Activated naive CD4-positive, alpha-beta T cell treated with anti-CD3 and anti-CD28 coated beads, Interleukin-2, amount 50 U/mL, for 72 hours (primary cell): ENCODE results near the gene EMID1. TPM values are rescaled to one million over a fixed set of nuclear protein-coding genes. Genes with fewer than 3 reads are reported as not detected.

ENCODE experiments used
- ATAC-seq, 2 donors: fragments of 150-1000 bp; cut with Tn5 transposase; 2 replicates each; pipeline ENCODE4 v1.10.0; 2021; ENCODE audit warnings: mild to moderate bottlenecking in 2 of 2, moderate library complexity in 2 of 2
- DNase-seq, 2 donors: peaks; one replicate each; pipeline ENCODE4 v3.0.0; 2021 to 2022; ENCODE audit warnings: low spot score in 2 of 2
- H3K27ac Mint-ChIP-seq, 2 donors: one replicate each; pipeline ENCODE4 v1.8.0; 2022; ENCODE audit warnings: mild to moderate bottlenecking in 2 of 2, mixed read lengths in 2 of 2
- H3K36me3 Mint-ChIP-seq, 2 donors: one replicate each; pipeline ENCODE4 v1.8.0; 2022; ENCODE audit warnings: mixed read lengths in 2 of 2
- H3K9me3 Mint-ChIP-seq, 2 donors: one replicate each; pipeline ENCODE4 v1.8.0; 2022; ENCODE audit warnings: mixed read lengths in 2 of 2
- total RNA-seq, 2 donors: library from RNA; stranded (reverse); gene quantifications; one replicate each; pipeline ENCODE4 v1.2.3, GENCODE V29; 2022

Gene EMID1
- total RNA-seq, 2 donors from 2014 or later: 0.41 TPM; not detected in 1

DNA sequence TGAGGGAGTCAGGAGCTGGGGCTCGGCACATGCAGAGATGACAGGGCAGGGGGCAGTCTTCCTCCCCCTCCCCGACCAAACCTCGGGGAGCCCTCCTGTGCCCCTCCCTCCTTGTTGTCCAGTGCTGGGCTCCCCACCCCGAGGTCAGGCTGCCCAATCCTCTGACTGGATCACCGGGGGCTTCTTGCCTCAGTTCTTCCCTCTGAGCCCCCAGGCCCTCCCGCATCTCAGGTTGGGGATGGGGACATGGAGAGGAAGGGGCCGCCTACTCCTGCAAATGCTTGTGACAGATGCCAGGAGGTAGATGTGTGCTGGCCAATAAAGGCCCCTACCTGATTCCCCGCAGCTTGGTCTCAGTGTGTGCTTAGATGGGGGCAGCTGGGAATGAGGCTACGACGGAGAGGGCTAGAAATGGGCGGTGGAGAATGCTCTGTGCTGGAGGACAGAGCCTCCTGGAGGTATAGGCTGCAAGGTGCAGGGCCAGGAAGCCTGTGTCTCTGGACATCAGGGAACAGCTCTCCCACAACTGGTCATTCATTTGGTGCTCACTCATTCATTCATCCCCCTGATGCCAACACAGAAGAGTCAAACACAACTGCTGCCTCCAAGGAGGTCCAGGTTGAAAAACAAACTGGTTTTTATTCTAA is 53.7 kb downstream of the EMID1 start:
- Mint-ChIP-seq H3K36me3 (no peaks in the 10 kb centered on the region), H3K9me3 (no peaks in the 10 kb centered on the region), H3K27ac (peak overlapping the region in 1 of 2 donors; percentile 33)
- DNase-seq (peak in 1 of 2 donors; percentile 26), ATAC-seq (no peak)

DNA sequence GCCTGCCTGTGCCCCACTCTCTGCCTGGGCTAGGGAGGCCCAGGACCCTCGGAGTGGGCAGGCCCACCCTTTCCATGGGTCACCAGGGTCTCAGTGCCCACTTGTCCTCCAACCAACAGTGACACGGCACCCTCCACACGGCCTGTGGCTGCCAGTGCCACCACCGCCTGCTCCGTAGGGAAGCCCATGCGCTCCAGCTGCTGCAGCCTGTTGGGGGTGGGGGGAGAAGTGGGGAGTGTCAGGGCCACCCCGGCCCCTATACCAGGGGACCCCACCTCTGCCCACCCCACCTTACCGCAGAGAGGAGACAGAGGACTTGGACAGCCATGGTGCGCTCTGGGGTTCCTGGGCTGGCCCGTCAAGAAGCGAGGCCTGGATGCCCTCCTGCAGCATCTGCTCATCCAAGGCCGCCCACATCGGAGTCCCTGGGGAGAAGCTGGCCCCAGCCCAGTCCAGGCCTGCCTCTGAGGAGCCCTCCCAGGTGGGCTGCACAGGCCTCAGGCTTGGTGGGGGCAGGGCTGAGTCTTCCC is 54.4 kb downstream of the EMID1 start:
- H3K27ac Mint-ChIP-seq: no peak overlapping the region
- no peaks in the 10 kb centered on the region for H3K36me3 Mint-ChIP-seq
- DNase-seq (peak in 1 of 2 donors; percentile 53), ATAC-seq (no peak)
- no peaks in the 10 kb centered on the region for H3K9me3 Mint-ChIP-seq

DNA sequence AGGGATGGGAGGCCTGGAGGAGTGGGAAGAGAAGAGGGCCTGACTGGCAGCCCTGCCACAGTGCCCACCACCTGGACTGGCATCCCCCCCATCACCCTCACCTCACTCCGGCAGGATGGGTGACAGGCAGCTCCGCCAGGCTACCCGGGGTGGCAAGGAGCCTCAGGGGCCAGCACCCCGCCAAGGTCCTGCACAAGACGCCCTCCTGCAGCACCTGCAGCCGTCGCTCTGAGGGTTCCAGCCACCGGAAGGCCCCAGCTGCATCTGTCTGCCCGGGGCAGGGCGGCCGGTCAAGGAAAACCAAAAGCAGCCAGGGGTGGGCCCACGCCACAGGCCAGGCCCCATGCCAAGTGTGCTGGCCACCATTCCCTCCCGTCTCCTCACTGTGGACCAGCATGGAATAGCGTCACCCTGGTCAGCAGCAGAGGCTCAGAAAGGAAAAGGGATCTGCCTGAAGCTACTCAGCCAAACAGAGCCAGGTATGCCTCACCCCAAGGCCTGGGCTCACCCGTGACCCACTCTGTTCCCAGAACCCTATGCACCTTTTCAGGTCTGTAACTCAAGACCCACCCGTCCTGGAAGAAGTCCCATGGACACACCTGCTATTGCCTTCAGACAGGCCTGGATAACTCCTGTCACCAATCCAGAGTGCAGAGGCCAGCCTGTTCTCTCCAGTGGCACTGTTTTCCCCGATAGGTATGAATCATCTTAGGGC is 55.1 kb downstream of the EMID1 start:
- Mint-ChIP-seq H3K9me3 (no peaks in the 10 kb centered on the region), H3K36me3 (no peaks in the 10 kb centered on the region), H3K27ac (no peak overlapping the region)
- ATAC-seq: no peak
- peak in 1 of 2 donors; percentile 52 for DNase-seq

DNA sequence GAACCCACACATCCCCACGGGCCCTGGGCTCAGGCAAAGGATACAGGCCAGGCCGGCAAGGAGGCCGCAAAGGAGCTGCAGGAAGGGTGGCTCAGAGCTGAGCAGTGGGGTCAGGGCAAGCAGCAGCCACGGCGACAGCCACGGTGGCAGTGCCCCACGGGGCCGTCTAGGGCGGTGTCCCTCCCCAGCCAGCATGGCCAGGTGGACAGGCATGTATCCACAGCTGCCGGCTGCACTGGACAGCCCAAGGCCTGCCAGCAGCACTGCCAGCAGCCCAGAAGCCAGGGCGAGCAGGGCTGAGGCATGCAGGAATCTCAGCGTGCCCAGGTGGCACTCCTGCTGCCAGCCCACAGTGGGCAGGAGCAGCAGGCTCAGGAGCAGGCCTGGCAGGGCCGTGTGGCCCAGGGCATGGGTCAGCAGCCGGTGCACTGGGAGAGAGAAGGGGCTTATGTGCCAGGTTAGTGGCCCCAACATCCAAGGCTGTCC is 58.1 kb downstream of the EMID1 start:
- peak in 1 of 2 donors; percentile 50 for DNase-seq
- no peak for ATAC-seq
- H3K27ac Mint-ChIP-seq: peak overlapping the region in 1 of 2 donors; percentile 22
- peaks cover 22 to 24% of the 10 kb centered on the region in 2 donors for H3K36me3 Mint-ChIP-seq
- no peaks in the 10 kb centered on the region for H3K9me3 Mint-ChIP-seq

DNA sequence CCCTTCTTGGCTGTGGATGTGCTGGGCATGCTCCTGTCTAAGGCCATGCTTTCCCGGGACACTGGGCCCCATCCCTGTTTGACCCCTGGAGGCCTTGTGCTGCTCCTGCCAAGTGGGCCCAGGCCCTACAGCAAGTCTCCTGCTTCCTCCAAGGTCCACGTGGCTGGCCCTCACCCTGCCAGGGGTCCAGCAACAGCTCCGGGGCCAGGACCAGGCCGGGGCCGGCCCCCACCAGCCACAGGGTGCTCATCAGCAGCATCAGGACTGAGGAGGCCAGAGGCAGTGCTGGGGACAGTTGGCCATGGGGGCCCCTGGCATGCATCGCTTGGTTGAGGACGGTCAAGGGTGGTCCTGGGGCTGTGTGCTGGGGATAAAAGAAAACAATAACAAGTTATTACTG is 59.6 kb downstream of the EMID1 start:
- ATAC-seq: no peak
- Mint-ChIP-seq H3K27ac (no peak overlapping the region), H3K36me3 (peaks cover 32 to 39% of the 10 kb centered on the region in 2 donors), H3K9me3 (no peaks in the 10 kb centered on the region)
- no peak for DNase-seq

DNA sequence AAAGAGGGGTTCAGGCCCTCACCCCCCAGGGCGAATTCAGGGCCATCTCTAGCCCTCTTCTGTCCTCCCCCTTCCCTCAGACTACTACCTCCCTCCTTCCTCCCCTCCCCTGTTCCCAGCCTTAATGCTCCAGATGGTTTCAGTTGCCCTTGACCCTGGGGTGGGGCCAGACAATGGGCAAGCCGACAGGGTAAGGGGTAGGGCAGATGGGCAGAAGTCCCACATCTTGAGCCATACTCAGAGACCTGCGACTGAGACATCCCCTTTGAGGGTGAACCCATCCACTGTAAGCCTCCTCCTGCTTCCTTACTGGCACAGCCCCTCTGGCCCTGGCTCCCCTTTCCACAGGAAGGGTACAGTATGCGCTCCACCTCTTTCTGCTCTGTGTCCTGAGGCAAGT is 60.2 kb downstream of the EMID1 start:
- ATAC-seq (no peak), DNase-seq (no peak)
- Mint-ChIP-seq H3K36me3 (peaks cover 38 to 45% of the 10 kb centered on the region in 2 donors), H3K27ac (peak overlapping the region in 1 of 2 donors; percentile 97), H3K9me3 (no peaks in the 10 kb centered on the region)

DNA sequence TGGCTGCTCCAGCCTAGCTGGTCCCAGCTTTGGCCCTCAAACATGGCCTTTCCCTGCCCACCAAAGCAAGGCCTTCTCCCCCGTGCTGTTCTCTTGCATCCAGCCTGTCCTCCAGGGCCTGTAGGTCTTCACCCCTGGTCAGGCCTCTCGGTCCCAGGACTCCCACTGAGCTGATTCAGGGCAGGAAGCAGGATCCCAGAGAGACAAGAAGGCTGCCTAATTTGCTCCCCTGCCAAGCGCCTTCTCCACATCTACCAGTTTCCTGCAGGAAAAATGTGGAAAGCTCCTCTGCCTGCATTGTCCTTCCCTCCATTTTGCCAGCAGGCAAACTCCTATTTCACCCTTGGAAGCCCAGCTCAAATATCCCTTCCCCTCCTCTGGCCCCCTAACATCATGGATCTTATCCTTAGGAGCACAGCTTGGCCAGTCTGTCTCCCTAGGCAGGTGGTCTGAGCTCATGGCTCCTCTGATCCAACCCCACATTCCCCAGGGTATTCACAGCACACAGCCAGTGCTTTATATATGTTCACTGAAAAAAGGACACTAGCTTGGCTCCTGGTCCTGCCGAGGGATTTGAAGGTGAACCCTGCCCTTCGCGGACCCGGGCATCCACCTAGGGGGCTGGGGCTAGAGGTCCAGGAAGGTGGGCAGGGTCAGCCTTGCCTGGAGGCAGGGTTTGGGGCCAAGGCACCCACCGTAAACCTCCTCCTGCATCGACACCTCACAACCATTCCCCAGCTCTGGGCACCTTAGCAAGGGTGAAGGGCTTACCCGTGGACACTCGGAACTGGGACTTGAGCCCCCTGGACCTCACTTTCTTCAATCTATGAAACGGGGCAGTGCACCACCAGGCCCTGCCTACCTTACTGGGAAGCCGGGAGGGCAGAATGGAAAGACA is 61.1 kb downstream of the EMID1 start:
- DNase-seq: no peak
- Mint-ChIP-seq H3K27ac (peak overlapping the region; percentile 97 to 99), H3K36me3 (peaks cover 42 to 53% of the 10 kb centered on the region in 2 donors), H3K9me3 (no peaks in the 10 kb centered on the region)
- no peak for ATAC-seq

DNA sequence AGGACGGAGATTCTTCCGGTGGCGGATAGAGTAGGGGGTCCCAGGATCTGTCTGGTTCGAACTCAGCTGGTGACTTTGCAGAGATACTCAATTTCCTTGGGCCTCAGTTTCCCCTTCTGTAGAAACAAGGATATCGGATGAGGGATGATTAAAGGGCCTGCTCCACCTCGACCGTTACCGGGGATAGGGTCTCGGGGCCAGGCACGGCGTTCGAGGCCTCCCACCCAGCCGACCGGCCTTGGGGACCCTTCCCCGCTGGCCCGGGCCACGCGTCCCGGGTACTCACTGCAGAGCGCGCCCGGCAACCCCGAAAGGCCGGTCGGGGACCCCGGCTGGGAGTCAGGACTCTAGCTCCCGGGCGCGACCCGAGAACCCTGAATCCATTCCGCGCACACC is 61.8 kb downstream of the EMID1 start:
- ATAC-seq: no peak
- Mint-ChIP-seq H3K27ac (peak overlapping the region; percentile 97 to 99), H3K9me3 (no peaks in the 10 kb centered on the region), H3K36me3 (peaks cover 48 to 59% of the 10 kb centered on the region in 2 donors)
- no peak for DNase-seq

DNA sequence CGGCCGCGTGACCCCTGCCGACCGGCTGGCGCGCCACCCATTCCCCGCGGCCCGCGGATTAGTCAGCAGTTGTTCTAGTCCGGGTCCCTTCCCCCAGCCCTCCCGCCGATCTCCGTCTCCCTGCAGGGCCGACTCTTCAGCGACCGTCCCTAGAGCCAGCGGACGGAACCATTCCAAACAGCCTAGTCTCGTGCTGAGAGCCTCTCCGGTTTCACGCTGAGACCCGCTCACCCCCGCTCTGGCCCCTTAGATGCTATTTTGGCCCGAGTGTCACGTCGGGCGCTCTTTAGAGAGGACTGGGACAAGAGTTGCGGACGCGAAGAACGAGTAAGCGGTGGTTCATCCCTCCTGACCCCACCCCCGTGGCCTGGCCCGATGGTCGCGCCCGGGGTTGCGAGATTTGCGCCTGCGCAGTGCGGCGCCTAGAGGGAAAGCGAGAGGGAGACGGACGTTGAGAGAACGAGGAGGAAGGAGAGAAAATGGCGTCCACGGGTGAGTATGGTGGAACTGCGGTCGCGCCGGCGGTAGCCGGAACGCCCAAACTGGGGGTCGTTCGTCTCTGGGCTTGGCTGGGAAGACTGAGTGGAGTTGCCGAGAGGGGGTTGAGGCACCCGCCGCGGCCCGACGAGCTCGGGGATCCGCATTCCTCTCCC is 62.3 kb downstream of the EMID1 start, which contains the start of the genes EWSR1 and RHBDD3:
EWSR1 (plus strand) TSS at position 411 of the 653 bp plus-strand sequence; CDS start at position 480, 69 bp downstream.
RHBDD3 (minus strand) TSS at position 124 of the 653 bp plus-strand sequence. CDS start 2,355 bp downstream, outside the sequence.
- H3K9me3 Mint-ChIP-seq: no peaks in the 10 kb centered on the region
- peak; percentile 89 to 95 for ATAC-seq
- peaks cover 48 to 64% of the 10 kb centered on the region in 2 donors for H3K36me3 Mint-ChIP-seq
- H3K27ac Mint-ChIP-seq: peak within 1 kb of the TSS; percentile 99
- peak; percentile 97 to 99 for DNase-seq

DNA sequence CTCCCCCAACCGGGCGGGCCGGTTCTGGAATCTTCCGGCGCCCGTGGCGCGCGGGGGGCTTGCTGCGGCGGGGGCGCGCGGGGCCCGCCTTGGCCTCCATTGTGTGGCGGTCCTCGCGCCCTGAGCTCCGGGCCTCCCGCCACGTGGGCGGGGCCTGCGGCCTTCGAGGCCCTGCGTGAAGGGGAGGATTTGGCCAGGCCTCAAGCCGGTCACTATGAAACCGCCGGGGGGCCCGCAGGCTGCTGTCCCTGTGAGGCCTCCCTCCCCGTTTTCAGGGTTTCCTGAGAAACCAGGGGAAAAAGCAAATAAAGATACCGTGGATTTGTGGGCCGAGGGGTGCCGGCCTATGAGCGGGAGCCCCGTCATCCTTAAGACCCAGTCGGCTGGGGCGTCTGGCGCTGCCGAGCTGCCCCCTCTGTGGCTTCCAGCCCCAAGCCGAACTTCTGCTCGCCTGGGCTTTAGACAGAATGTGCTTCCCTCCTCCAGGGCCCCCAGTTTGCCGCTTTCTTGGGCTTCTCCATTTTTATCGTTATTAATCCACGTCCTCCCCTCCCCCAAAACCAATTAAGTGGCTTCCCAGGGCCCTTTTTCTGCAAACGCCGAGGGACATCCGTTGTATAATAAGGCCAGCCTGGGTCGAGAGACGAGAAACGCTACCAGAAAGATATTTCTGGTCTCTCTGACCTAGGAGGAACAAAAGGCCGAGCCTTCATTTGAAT is 63.0 kb downstream of the EMID1 start:
- ATAC-seq (peak; percentile 16 to 39), DNase-seq (peak in 1 of 2 donors; percentile 46)
- Mint-ChIP-seq H3K27ac (peak overlapping the region; percentile 99), H3K9me3 (no peaks in the 10 kb centered on the region), H3K36me3 (peaks cover 55 to 71% of the 10 kb centered on the region in 2 donors)

DNA sequence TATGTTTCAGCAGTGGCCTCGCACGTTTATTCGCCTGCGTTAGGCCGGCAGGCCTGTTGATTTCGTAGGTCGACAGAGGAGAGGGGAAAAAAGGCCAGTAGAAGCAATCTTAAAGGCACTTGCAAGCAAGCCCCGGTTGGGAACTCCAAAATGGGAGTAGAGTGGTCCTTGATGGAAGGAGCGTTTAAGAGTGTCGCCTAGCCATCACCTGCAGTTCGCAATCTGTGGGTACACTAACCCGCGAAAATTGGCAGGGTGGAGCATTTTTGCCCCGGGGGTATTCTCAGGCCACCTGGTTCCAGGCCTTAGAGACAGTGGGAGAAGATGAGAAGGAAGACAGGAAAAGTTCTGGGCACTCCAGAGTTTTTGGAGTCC is 63.5 kb downstream of the EMID1 start:
- no peaks in the 10 kb centered on the region for H3K9me3 Mint-ChIP-seq
- H3K27ac Mint-ChIP-seq: peak overlapping the region; percentile 99
- H3K36me3 Mint-ChIP-seq: peaks cover 56 to 77% of the 10 kb centered on the region in 2 donors
- DNase-seq (no peak), ATAC-seq (no peak)

DNA sequence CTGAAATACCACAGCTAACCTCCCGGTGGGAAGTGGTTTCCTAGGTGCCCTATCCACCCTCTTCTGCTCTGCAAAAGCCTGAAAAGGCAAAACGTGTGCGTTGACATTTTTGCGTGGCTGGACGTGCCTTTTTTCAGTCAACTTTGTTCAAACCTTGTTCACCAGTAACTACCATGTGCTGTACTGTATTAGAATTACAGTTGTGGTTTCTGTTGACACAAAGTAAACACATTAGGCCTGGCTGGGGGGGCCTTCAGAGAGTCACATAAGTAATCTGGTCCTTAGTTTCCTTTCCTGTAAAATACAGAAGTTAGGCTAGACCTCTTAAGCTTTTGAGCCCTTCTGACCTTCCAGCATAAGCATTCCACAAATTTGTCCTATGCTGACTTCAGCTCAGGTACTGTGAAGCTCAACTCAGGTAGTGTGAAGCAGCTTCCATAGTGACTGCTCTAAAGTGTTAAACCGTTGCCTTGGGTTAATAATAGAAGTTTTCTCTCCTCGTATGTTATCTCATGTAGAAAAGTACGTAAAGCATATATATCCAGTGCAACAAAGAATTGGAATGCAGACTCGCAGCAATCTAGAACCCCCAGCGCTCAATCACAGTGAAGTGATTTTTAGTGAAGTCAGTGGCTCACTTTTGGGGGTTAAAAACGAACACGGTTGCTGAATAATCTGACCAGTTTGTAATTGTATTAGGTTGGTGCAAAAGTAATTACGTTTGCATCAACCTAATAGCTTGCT is 64.2 kb downstream of the EMID1 start:
- Mint-ChIP-seq H3K9me3 (no peaks in the 10 kb centered on the region), H3K27ac (peak overlapping the region; percentile 99), H3K36me3 (peaks cover 56 to 83% of the 10 kb centered on the region in 2 donors)
- ATAC-seq (no peak), DNase-seq (no peak)

DNA sequence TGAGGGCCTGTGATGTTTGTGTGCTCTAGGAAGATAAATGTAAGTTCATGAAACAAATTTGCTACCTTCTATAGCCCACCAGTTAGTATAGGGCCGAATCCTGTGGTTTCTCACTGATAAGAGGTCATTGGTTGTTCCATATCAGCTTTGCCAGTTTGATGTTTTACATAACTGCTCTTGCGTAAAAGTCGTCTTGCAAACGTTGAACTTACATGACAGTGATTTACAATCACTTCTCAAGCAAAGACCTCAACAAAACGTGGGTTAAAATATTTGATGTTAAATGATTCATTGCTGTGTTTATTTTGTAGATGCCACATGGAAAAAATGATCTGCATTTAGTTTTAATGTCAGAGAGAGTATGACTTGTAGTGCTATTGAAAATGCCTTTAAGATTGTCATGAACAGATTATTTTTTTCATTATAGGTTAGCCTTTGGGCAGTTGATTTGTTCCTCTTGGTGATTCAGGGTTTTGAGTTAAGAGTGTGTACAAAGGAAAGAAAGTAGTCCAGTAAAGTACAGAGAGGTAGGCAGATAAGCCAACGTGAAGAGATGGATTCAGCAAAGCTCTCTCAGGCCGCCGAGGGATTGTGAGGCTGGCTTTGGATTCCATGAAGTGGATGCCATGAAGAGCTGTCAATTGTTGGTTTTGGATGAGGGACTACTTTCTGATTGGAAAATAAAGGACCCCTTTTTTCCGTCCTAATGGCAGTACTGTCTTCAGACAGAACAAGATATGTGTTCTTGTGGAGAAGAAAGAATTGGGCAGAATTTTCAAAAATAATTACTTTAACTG is 65.0 kb downstream of the EMID1 start:
- DNase-seq (no peak), ATAC-seq (no peak)
- H3K9me3 Mint-ChIP-seq: no peaks in the 10 kb centered on the region
- peaks cover 56 to 91% of the 10 kb centered on the region in 2 donors for H3K36me3 Mint-ChIP-seq
- peak overlapping the region; percentile 99 for H3K27ac Mint-ChIP-seq

DNA sequence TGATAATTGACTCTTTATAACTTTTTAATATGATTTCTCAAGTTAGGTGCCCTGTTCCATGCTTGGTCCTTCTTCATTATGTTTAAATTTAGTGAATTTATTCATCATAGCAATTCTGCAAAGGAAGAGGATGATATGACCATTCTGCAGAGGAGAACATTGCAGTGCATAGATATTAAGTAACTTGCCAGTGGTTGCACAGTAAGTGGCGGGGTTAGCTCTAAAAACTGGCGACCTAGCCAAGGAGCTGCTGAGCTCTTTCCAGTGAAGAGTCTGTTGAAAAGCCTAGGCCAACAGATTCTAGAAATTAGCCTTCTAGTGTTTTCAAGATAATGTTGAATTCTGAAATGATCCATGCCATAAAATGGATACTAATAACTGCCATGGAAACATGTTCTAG is 66.9 kb downstream of the EMID1 start:
- no peak for DNase-seq
- H3K36me3 Mint-ChIP-seq: peaks cover 51 to 94% of the 10 kb centered on the region in 2 donors
- H3K9me3 Mint-ChIP-seq: no peaks in the 10 kb centered on the region
- no peak overlapping the region for H3K27ac Mint-ChIP-seq
- ATAC-seq: no peak
